ENCODE results near the gene FCHSD2.

FCHSD2 gene

DNA sequence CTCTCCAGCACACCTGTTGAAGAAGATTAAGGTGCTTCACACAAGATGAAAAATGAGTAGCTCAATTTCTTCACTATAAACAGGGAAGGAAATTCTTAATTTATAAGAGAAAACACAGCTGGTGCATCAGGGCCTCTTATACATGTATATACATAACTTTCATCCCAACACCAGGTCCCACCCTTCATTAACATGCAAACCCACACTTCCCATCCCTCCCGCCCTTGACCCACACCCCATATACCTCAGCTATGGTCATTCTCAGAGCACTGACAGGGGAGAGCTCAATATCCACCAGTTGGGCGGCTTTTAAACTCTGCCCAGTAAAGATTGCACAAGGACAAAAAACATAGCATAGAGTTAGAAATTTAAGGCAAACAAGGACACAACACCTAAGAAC is 242.1 kb downstream of the FCHSD2 start:
- Histone ChIP-seq H3K4me1 (ENCODE audit: control insufficient read depth, insufficient read depth, low read length) (no peaks in the 10 kb centered on the region), H3K9me3 (ENCODE audit: control insufficient read depth, insufficient read depth, low read depth, low read length) (no peaks in the 10 kb centered on the region), H3K36me3 (ENCODE audit: control insufficient read depth in 2 of 2, insufficient read depth in 1 of 2, low read length in 2 of 2) (no peaks in the 10 kb centered on the region), H3K4me3 (ENCODE audit: low read depth, low read length) (no peak overlapping the region), H3K27ac (ENCODE audit: extremely low read depth, low read depth, low read length) (no peak overlapping the region)
- POLR2A ChIA-PET = no interaction called here
- CTCF ChIA-PET = no interaction called here
- TF ChIP-seq ZNF558 (tag by site-specific recombination; IDR thresholded peaks at IDR 0.05) (peak; percentile 38; the same call in 1 of the 2 replicates), TCF7L2 (IDR thresholded peaks at IDR 0.05; ENCODE audit: borderline replicate concordance, low read depth, low read length) (no peak)

DNA sequence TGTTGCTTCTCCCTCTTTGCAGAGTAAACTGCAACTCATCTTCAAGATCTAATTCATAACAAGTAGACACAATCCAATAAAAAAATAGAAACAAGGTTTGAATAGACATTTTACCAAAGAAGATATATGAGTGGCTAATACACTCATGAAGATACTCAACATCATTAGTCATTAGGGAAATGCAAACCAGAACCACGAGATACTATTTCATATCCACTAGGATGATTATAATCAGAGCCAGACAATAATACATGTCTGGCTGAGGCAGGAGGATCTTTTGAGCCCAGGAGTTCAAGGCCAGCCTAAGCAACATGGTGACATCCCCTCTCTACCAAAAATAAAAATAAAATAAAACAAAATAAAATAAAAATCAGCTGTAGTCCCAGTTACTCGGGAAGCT is 242.9 kb downstream of the FCHSD2 start:
- H3K4me1 ChIP-seq (ENCODE audit: control insufficient read depth, insufficient read depth, low read length) = no peaks in the 10 kb centered on the region
- H3K27ac ChIP-seq (ENCODE audit: extremely low read depth, low read depth, low read length) = no peak overlapping the region
- ChIA-PET CTCF (no interaction called here), POLR2A (no interaction called here)
- H3K36me3 ChIP-seq (ENCODE audit: control insufficient read depth in 2 of 2, insufficient read depth in 1 of 2, low read length in 2 of 2) = no peaks in the 10 kb centered on the region
- no peaks in the 10 kb centered on the region for H3K9me3 ChIP-seq (ENCODE audit: control insufficient read depth, insufficient read depth, low read depth, low read length)
- no peak overlapping the region for H3K4me3 ChIP-seq (ENCODE audit: low read depth, low read length)
- TF ChIP-seq ZNF837 (tag by site-specific recombination; IDR thresholded peaks at IDR 0.05) = no peak
- TF ChIP-seq ZNF394 (tag by site-specific recombination; IDR thresholded peaks at IDR 0.05; ENCODE audit: borderline replicate concordance) = no peak
- no peak for TF ChIP-seq ZNF366 (tag by site-specific recombination; conservative IDR thresholded peaks at IDR 0.05)
- no peak for TF ChIP-seq SP7 (tag by site-specific recombination; IDR thresholded peaks at IDR 0.05)
- no peak for TF ChIP-seq ZNF211 (tag by site-specific recombination; IDR thresholded peaks at IDR 0.05; ENCODE audit: low read depth)
- TF ChIP-seq GLIS2 (tag by site-specific recombination; IDR thresholded peaks at IDR 0.05) = no peak
- no peak for TF ChIP-seq IKZF3 (tag by site-specific recombination; IDR thresholded peaks at IDR 0.05)
- TF ChIP-seq, protein P1, sequence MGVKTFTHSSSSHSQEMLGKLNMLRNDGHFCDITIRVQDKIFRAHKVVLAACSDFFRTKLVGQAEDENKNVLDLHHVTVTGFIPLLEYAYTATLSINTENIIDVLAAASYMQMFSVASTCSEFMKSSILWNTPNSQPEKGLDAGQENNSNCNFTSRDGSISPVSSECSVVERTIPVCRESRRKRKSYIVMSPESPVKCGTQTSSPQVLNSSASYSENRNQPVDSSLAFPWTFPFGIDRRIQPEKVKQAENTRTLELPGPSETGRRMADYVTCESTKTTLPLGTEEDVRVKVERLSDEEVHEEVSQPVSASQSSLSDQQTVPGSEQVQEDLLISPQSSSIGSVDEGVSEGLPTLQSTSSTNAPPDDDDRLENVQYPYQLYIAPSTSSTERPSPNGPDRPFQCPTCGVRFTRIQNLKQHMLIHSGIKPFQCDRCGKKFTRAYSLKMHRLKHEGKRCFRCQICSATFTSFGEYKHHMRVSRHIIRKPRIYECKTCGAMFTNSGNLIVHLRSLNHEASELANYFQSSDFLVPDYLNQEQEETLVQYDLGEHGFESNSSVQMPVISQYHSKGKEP (tag by site-specific recombination; IDR thresholded peaks at IDR 0.05) = no peak
- TF ChIP-seq ZFP69B (tag by site-specific recombination; IDR thresholded peaks at IDR 0.05) = no peak
- TF ChIP-seq OSR2 (tag by site-specific recombination; IDR thresholded peaks at IDR 0.05) = no peak
- no peak for TF ChIP-seq OVOL3 (tag by site-specific recombination; IDR thresholded peaks at IDR 0.05)
- TF ChIP-seq ZNF624 (tag by site-specific recombination; IDR thresholded peaks at IDR 0.05) = no peak
- no peak for TF ChIP-seq ZNF843 (tag by site-specific recombination; IDR thresholded peaks at IDR 0.05)
- TF ChIP-seq, protein P2, sequence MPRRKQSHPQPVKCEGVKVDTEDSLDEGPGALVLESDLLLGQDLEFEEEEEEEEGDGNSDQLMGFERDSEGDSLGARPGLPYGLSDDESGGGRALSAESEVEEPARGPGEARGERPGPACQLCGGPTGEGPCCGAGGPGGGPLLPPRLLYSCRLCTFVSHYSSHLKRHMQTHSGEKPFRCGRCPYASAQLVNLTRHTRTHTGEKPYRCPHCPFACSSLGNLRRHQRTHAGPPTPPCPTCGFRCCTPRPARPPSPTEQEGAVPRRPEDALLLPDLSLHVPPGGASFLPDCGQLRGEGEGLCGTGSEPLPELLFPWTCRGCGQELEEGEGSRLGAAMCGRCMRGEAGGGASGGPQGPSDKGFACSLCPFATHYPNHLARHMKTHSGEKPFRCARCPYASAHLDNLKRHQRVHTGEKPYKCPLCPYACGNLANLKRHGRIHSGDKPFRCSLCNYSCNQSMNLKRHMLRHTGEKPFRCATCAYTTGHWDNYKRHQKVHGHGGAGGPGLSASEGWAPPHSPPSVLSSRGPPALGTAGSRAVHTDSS (tag by site-specific recombination; IDR thresholded peaks at IDR 0.05) = no peak
- no peak for TF ChIP-seq ZBTB7A (tag by site-specific recombination; IDR thresholded peaks at IDR 0.05; ENCODE audit: low read depth)

DNA sequence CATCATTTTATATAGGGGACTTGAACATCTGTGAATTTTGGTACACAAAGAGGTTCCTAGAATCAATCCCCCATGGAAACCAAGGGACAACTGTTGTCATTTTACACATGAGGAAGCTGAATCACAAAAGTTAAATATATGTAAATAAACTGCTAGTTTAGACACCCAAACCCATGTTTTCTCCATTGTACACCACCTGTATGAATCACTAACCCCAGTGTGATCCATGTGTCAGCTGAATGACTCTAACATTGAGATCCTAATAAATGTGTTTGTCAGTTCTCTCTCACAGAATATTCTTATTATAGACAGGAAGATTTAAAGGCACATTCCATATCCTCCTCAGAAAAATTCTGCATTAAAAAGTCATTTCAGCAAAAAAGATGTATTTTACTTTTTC is 244.6 kb downstream of the FCHSD2 start:
- no peaks in the 10 kb centered on the region for H3K36me3 ChIP-seq (ENCODE audit: control insufficient read depth in 2 of 2, insufficient read depth in 1 of 2, low read length in 2 of 2)
- no peak overlapping the region for H3K27ac ChIP-seq (ENCODE audit: extremely low read depth, low read depth, low read length)
- no peaks in the 10 kb centered on the region for H3K4me1 ChIP-seq (ENCODE audit: control insufficient read depth, insufficient read depth, low read length)
- H3K4me3 ChIP-seq (ENCODE audit: low read depth, low read length) = no peak overlapping the region
- POLR2A ChIA-PET = no interaction called here
- CTCF ChIA-PET = interaction anchor here (0.5 kb wide), 1 partner anchor 198 kb away, joined by 3 read pairs; no protein-coding TSS in a partner anchor
- H3K9me3 ChIP-seq (ENCODE audit: control insufficient read depth, insufficient read depth, low read depth, low read length) = no peaks in the 10 kb centered on the region
- TF ChIP-seq SALL2 (tag by site-specific recombination; IDR thresholded peaks at IDR 0.05; ENCODE audit: borderline replicate concordance) = no peak
- no peak for TF ChIP-seq OVOL3 (tag by site-specific recombination; IDR thresholded peaks at IDR 0.05)
- TF ChIP-seq, protein P3, sequence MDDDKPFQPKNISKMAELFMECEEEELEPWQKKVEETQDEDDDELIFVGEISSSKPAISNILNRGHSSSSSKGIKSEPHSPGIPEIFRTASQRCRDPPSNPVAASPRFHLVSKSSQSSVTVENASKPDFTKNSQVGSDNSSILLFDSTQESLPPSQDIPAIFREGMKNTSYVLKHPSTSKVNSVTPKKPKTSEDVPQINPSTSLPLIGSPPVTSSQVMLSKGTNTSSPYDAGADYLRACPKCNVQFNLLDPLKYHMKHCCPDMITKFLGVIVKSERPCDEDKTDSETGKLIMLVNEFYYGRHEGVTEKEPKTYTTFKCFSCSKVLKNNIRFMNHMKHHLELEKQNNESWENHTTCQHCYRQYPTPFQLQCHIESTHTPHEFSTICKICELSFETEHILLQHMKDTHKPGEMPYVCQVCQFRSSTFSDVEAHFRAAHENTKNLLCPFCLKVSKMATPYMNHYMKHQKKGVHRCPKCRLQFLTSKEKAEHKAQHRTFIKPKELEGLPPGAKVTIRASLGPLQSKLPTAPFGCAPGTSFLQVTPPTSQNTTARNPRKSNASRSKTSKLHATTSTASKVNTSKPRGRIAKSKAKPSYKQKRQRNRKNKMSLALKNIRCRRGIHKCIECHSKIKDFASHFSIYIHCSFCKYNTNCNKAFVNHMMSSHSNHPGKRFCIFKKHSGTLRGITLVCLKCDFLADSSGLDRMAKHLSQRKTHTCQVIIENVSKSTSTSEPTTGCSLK (tag by site-specific recombination; IDR thresholded peaks at IDR 0.05) = no peak
- no peak for TF ChIP-seq SETDB1 (IDR thresholded peaks at IDR 0.05; ENCODE audit: insufficient read length, low read length)
- TF ChIP-seq KLF1 (tag by site-specific recombination; IDR thresholded peaks at IDR 0.05) = no peak
- no peak for TF ChIP-seq ZNF664 (tag by site-specific recombination; IDR thresholded peaks at IDR 0.05)
- TF ChIP-seq, protein P4, sequence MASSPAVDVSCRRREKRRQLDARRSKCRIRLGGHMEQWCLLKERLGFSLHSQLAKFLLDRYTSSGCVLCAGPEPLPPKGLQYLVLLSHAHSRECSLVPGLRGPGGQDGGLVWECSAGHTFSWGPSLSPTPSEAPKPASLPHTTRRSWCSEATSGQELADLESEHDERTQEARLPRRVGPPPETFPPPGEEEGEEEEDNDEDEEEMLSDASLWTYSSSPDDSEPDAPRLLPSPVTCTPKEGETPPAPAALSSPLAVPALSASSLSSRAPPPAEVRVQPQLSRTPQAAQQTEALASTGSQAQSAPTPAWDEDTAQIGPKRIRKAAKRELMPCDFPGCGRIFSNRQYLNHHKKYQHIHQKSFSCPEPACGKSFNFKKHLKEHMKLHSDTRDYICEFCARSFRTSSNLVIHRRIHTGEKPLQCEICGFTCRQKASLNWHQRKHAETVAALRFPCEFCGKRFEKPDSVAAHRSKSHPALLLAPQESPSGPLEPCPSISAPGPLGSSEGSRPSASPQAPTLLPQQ (tag by site-specific recombination; IDR thresholded peaks at IDR 0.05) = no peak
- no peak for TF ChIP-seq ZNF654 (tag by site-specific recombination; IDR thresholded peaks at IDR 0.05; ENCODE audit: low read depth)
- no peak for TF ChIP-seq ZNF660 (tag by site-specific recombination; IDR thresholded peaks at IDR 0.05)
- TF ChIP-seq, protein P2 (tag by site-specific recombination; IDR thresholded peaks at IDR 0.05) = no peak

All from HEK293 (cell line).